Right renal cortex interstitium (tissue), 3 donors: ENCODE data around the gene ZNF106. TPM values are rescaled to one million over a fixed set of nuclear protein-coding genes. Genes with fewer than 3 reads are reported as not detected.

Source experiments
- DNase-seq, 3 donors: peaks; one replicate each; pipeline ENCODE4 v3.0.0-alpha.2; 2013; ENCODE audit warnings: low read depth in 3 of 3, low spot score in 2 of 3
- polyA plus RNA-seq, 3 donors: library from polyadenylated mRNA; unstranded; fragments of 120-200 nt; gene quantifications; one replicate each; pipeline ENCODE4 v1.2.1, GENCODE V29; 2013; ENCODE audit not compliant: insufficient read length in 3 of 3

ZNF106 gene
- polyA plus RNA-seq, 3 donors = 47.1 to 50.6 (median 50.5) TPM

- no peak for DNase-seq
Observed at GRCh38 chr15:42483677-42484076, 7.3 kb downstream of the ZNF106 start.

- DNase-seq = no peak
Observed at GRCh38 chr15:42482701-42483100, 8.2 kb downstream of the ZNF106 start.

- DNase-seq = no peak
Observed at GRCh38 chr15:42474827-42475226, 16.1 kb downstream of the ZNF106 start.

- no peak for DNase-seq
Observed at GRCh38 chr15:42471002-42471401, 19.9 kb downstream of the ZNF106 start.

GRCh38 chr15:42465520-42466259 lies 25.3 kb downstream of the ZNF106 start:
- no peak for DNase-seq

- DNase-seq = no peak
Observed at GRCh38 chr15:42461261-42461660, 29.7 kb downstream of the ZNF106 start.

GRCh38 chr15:42457445-42458442 lies 33.2 kb downstream of the ZNF106 start:
- DNase-seq = peak; percentile 78 to 86 (median 78)

GRCh38 chr15:42456971-42457370 lies 34.0 kb downstream of the ZNF106 start:
- DNase-seq = no peak

GRCh38 chr15:42456531-42456930 lies 34.4 kb downstream of the ZNF106 start:
- DNase-seq = no peak

- no peak for DNase-seq
Observed at GRCh38 chr15:42453826-42454225, 37.1 kb downstream of the ZNF106 start.

- no peak for DNase-seq
Observed at GRCh38 chr15:42450425-42450790, 40.5 kb downstream of the ZNF106 start.

- no peak for DNase-seq
Observed at GRCh38 chr15:42449770-42450424, 41.0 kb downstream of the ZNF106 start.

- no peak for DNase-seq
Observed at GRCh38 chr15:42448281-42448680, 42.7 kb downstream of the ZNF106 start.

GRCh38 chr15:42447599-42447998 lies 43.3 kb downstream of the ZNF106 start:
- no peak for DNase-seq

GRCh38 chr15:42445551-42445950 lies 45.4 kb downstream of the ZNF106 start:
- DNase-seq = no peak

- no peak for DNase-seq
Observed at GRCh38 chr15:42444415-42445063, 46.4 kb downstream of the ZNF106 start.

GRCh38 chr15:42427429-42428223 lies 63.3 kb downstream of the ZNF106 start:
- no peak for DNase-seq

- DNase-seq = no peak
Observed at GRCh38 chr15:42421376-42421775, 69.6 kb downstream of the ZNF106 start.

GRCh38 chr15:42419369-42419768 lies 71.6 kb downstream of the ZNF106 start:
- DNase-seq = no peak

GRCh38 chr15:42413920-42414319 lies 77.0 kb downstream of the ZNF106 start:
- DNase-seq = no peak
